BLaER1 treated with 17β-estradiol and CSF1 and Interleukin-3, amounts not matched to agents 10 nM and 100 nM (cell line): ENCODE data around the gene SUPT5H.

Source experiments
- H3K27ac ChIP-seq, 11 experiments: shearing (Covaris generic); formaldehyde crosslinking; 2 replicates each; pipeline ENCODE4 v1.8.1; 2022
- H3K27me3 ChIP-seq, 11 experiments: shearing (Covaris generic); formaldehyde crosslinking; 2 replicates each; pipeline ENCODE4 v1.8.1; 2022
- H3K36me3 ChIP-seq, 11 experiments: shearing (Covaris generic); formaldehyde crosslinking; 2 replicates each; pipeline ENCODE4 v1.8.1; 2022
- H3K4me1 ChIP-seq, 10 experiments: shearing (Covaris generic); formaldehyde crosslinking; 2 replicates each; pipeline ENCODE4 v1.8.1; 2022
- H3K4me2 ChIP-seq, 11 experiments: shearing (Covaris generic); formaldehyde crosslinking; 2 replicates each; pipeline ENCODE4 v1.8.1; 2022
- H3K4me3 ChIP-seq, 10 experiments: shearing (Covaris generic); formaldehyde crosslinking; 2 replicates each; pipeline ENCODE4 v1.8.1; 2022
- H3K9ac ChIP-seq, 11 experiments: shearing (Covaris generic); formaldehyde crosslinking; 2 replicates each; pipeline ENCODE4 v1.8.1; 2022
- H3K9me3 ChIP-seq, 11 experiments: shearing (Covaris generic); formaldehyde crosslinking; replicated peaks in 1 of 11; 2 replicates each; pipeline ENCODE4 v1.8.1; 2022
- H4K20me1 ChIP-seq, 11 experiments: shearing (Covaris generic); formaldehyde crosslinking; 2 replicates each; pipeline ENCODE4 v1.8.1; 2022
- Cebpa-rat ChIP-seq, 11 experiments: shearing (Covaris generic); IDR thresholded peaks; 2 replicates each; pipeline ENCODE4 v1.8.1; 2022

The SUPT5H gene

GRCh38 chr19:39516270-39516669 lies 70.9 kb downstream of the SUPT5H start:
- H3K9me3 ChIP-seq: peaks cover 0 to 6% (median 0%) of the 10 kb centered on the region in 11 experiments; a peak in 1 of 22 replicates
- H3K36me3 ChIP-seq: no peaks in the 10 kb centered on the region
- H3K27me3 ChIP-seq: peaks cover 41 to 73% (median 58%) of the 10 kb centered on the region in 11 experiments
- no peak for TF ChIP-seq Cebpa-rat (IDR thresholded peaks at IDR 0.05)
- no peak overlapping the region for H3K9ac ChIP-seq
- H3K4me2 ChIP-seq: peak overlapping the region in 2 of 11 experiments; percentile 8 to 44; a peak in 1 of 22 replicates
- peaks cover 0 to 15% (median 0%) of the 10 kb centered on the region in 11 experiments; a peak in 5 of 22 replicates for H4K20me1 ChIP-seq
- H3K4me3 ChIP-seq: no peak overlapping the region
- H3K4me1 ChIP-seq: peaks cover 5 to 21% (median 14%) of the 10 kb centered on the region in 10 experiments; a peak in 15 of 20 replicates
- no peak overlapping the region for H3K27ac ChIP-seq

- H3K27me3 ChIP-seq: peaks cover 41 to 63% (median 54%) of the 10 kb centered on the region in 11 experiments
- no peak for TF ChIP-seq Cebpa-rat (IDR thresholded peaks at IDR 0.05)
- H3K4me3 ChIP-seq: no peak overlapping the region
Observed at GRCh38 chr19:39517432-39517831, 72.0 kb downstream of the SUPT5H start.

GRCh38 chr19:39518458-39518857 lies 73.1 kb downstream of the SUPT5H start:
- peaks cover 5 to 21% (median 14%) of the 10 kb centered on the region in 10 experiments; a peak in 15 of 20 replicates for H3K4me1 ChIP-seq
- peaks cover 0 to 15% (median 0%) of the 10 kb centered on the region in 11 experiments; a peak in 5 of 22 replicates for H4K20me1 ChIP-seq
- no peak overlapping the region for H3K4me3 ChIP-seq
- H3K27me3 ChIP-seq: peaks cover 32 to 52% (median 44%) of the 10 kb centered on the region in 11 experiments
- no peak overlapping the region for H3K27ac ChIP-seq
- peaks cover 0 to 6% (median 0%) of the 10 kb centered on the region in 11 experiments; a peak in 1 of 22 replicates for H3K9me3 ChIP-seq
- H3K4me2 ChIP-seq: peak overlapping the region in 4 of 11 experiments; percentile 11 to 34 (median 20); a peak in 5 of 22 replicates
- TF ChIP-seq Cebpa-rat (IDR thresholded peaks at IDR 0.05): no peak
- no peak overlapping the region for H3K9ac ChIP-seq
- H3K36me3 ChIP-seq: no peaks in the 10 kb centered on the region

More at GRCh38 chr19:39517432-39517831, 72.0 kb downstream of the SUPT5H start:
- Histone ChIP-seq H3K36me3 (no peaks in the 10 kb centered on the region), H3K9me3 (peaks cover 0 to 6% (median 0%) of the 10 kb centered on the region in 11 experiments; a peak in 1 of 22 replicates), H3K4me1 (peaks cover 5 to 21% (median 14%) of the 10 kb centered on the region in 10 experiments; a peak in 15 of 20 replicates), H4K20me1 (peaks cover 0 to 15% (median 0%) of the 10 kb centered on the region in 11 experiments; a peak in 5 of 22 replicates), H3K9ac (no peak overlapping the region), H3K27ac (no peak overlapping the region), H3K4me2 (no peak overlapping the region)

- Histone ChIP-seq H3K27me3 (peaks cover 27 to 47% (median 39%) of the 10 kb centered on the region in 11 experiments), H3K36me3 (no peaks in the 10 kb centered on the region), H3K4me3 (no peak overlapping the region), H3K4me1 (peaks cover 6 to 21% (median 14%) of the 10 kb centered on the region in 10 experiments; a peak in 16 of 20 replicates), H3K4me2 (peak overlapping the region in 4 of 11 experiments; percentile 11 to 34 (median 20); a peak in 6 of 22 replicates), H4K20me1 (peaks cover 0 to 15% (median 0%) of the 10 kb centered on the region in 11 experiments; a peak in 5 of 22 replicates), H3K9me3 (peaks cover 0 to 6% (median 0%) of the 10 kb centered on the region in 11 experiments; a peak in 1 of 22 replicates), H3K27ac (no peak overlapping the region), H3K9ac (no peak overlapping the region)
- no peak for TF ChIP-seq Cebpa-rat (IDR thresholded peaks at IDR 0.05)
Observed at GRCh38 chr19:39518975-39519374, 73.6 kb downstream of the SUPT5H start.

GRCh38 chr19:39520541-39521484 lies 75.4 kb downstream of the SUPT5H start:
- Histone ChIP-seq H3K9ac (no peak overlapping the region), H4K20me1 (0 out of 22 replicates have a peak, but pooled peaks cover 0 to 1% (median 0%) of the 10 kb centered on the region in 11 experiments), H3K27me3 (peaks cover 8 to 29% (median 21%) of the 10 kb centered on the region in 11 experiments), H3K4me3 (no peak overlapping the region), H3K4me2 (no peak overlapping the region), H3K4me1 (peaks cover 0 to 20% (median 13%) of the 10 kb centered on the region in 10 experiments; a peak in 13 of 20 replicates), H3K9me3 (peaks cover 0 to under 1% (median 0%) of the 10 kb centered on the region in 11 experiments; a peak in 1 of 22 replicates), H3K27ac (no peak overlapping the region), H3K36me3 (peaks cover 0 to 8% (median 0%) of the 10 kb centered on the region in 11 experiments; a peak in 4 of 22 replicates)
- TF ChIP-seq Cebpa-rat (IDR thresholded peaks at IDR 0.05): no peak

GRCh38 chr19:39524495-39524894 lies 79.1 kb downstream of the SUPT5H start:
- Histone ChIP-seq H3K36me3 (peaks cover 0 to 8% (median 0%) of the 10 kb centered on the region in 11 experiments; a peak in 5 of 22 replicates), H3K9ac (no peak overlapping the region), H3K9me3 (no peaks in the 10 kb centered on the region), H3K4me2 (peak overlapping the region in 3 of 11 experiments; percentile 24 to 49 (median 37); a peak in 6 of 22 replicates), H4K20me1 (peaks cover 0 to under 1% (median 0%) of the 10 kb centered on the region in 11 experiments; a peak in 2 of 22 replicates), H3K27me3 (no peaks in the 10 kb centered on the region), H3K27ac (no peak overlapping the region), H3K4me1 (peaks cover 0 to 13% (median 6%) of the 10 kb centered on the region in 10 experiments; a peak in 9 of 20 replicates), H3K4me3 (no peak overlapping the region)
- no peak for TF ChIP-seq Cebpa-rat (IDR thresholded peaks at IDR 0.05)

- Histone ChIP-seq H3K9ac (no peak overlapping the region), H3K27ac (no peak overlapping the region)
Observed at GRCh38 chr19:39525205-39525604, 79.8 kb downstream of the SUPT5H start.

More at GRCh38 chr19:39525205-39525604, 79.8 kb downstream of the SUPT5H start:
- peaks cover 0 to 13% (median 5%) of the 10 kb centered on the region in 10 experiments; a peak in 8 of 20 replicates for H3K4me1 ChIP-seq
- no peak for TF ChIP-seq Cebpa-rat (IDR thresholded peaks at IDR 0.05)
- peaks cover 0 to 7% (median 0%) of the 10 kb centered on the region in 11 experiments; a peak in 6 of 22 replicates for H4K20me1 ChIP-seq
- no peaks in the 10 kb centered on the region for H3K27me3 ChIP-seq
- peak overlapping the region in 2 of 11 experiments; percentile 24 to 37; a peak in 2 of 22 replicates for H3K4me2 ChIP-seq
- H3K36me3 ChIP-seq: peaks cover 0 to 8% (median 0%) of the 10 kb centered on the region in 11 experiments; a peak in 7 of 22 replicates
- no peaks in the 10 kb centered on the region for H3K9me3 ChIP-seq
- H3K4me3 ChIP-seq: no peak overlapping the region
